ENCODE measurements around the gene XYLT1. TPM values are rescaled to one million over a fixed set of nuclear protein-coding genes. Genes with fewer than 3 reads are reported as not detected.

XYLT1 gene
- total and polyA plus RNA-seq, 2 of the 8 experiments (the other 6 are each of a cell fraction or from before 2014, with no cell fraction given), result 6.6 to 25.4 TPM

DNA sequence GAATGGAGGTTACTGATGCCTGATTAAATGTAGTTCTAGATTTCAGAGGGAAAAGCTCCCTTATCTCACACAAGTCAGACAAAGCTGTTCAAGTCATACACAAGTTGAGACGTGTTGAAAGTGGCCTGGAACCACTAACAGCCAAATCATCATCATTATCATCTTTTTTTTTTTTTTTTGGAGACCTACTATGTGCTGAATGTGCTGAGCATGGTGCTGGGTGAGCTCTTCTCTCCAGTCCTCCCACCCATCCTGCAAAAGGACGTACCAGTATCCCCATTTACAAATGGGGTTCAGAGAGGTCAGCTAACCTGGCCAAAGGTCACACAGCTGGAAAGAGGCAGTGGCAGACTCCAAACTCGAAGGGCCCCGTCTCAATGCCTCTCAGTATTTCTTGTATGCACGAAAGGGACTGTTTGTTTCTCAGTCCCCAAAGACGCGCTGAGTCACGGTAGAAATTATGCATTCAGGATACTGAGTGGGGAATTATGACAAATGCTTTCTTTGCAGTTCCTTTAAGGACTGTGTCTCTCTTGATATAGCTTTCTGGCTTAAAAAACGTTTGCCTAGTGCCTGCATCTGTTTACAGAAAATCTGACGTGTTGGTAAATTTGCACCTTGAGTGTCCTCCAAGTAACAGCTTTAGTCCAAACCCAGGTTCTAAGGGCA lies 235.5 kb downstream of the XYLT1 start:
- Histone ChIP-seq H2AK5ac (ENCODE audit: low read depth, low read length) (no peak overlapping the region), H3K27ac (ENCODE audit: low read depth, low read length) (no peak overlapping the region), H3K27me3 (replicated peaks in 1 of 4; ENCODE audit: control insufficient read depth in 3 of 4, extremely low read depth in 1 of 4, insufficient read depth in 3 of 4, low read length in 3 of 4) (no peaks in the 10 kb centered on the region), H3K14ac (ENCODE audit: insufficient read length) (no peak overlapping the region), H2BK15ac (ENCODE audit: low read length) (no peak overlapping the region), H3K4me2 (ENCODE audit: insufficient read depth in 1 of 2, low read depth in 2 of 2, low read length in 2 of 2) (no peak overlapping the region), H3K4me3 (ENCODE audit: extremely low read depth in 1 of 4, insufficient read depth in 2 of 4, low read depth in 3 of 4, low read length in 4 of 4) (no peak overlapping the region), H3K79me1 (ENCODE audit: low read depth, low read length) (no peaks in the 10 kb centered on the region), H4K8ac (ENCODE audit: extremely low read depth, insufficient read depth, low read length) (no peak overlapping the region), H3K9ac (replicated peaks in 1 of 4; ENCODE audit: extremely low read depth in 1 of 4, low read depth in 3 of 4, low read length in 3 of 4) (no peak overlapping the region), H3K36me3 (ENCODE audit: control insufficient read depth in 2 of 4, insufficient read depth in 4 of 4, low read length in 3 of 4) (no peaks in the 10 kb centered on the region), H4K20me1 (replicated peaks in 1 of 2; ENCODE audit: control insufficient read depth in 1 of 2, insufficient read depth in 2 of 2, low read length in 2 of 2) (peaks cover 0 to 3% of the 10 kb centered on the region in 2 experiments), H3K9me3 (ENCODE audit: insufficient read depth in 2 of 2, low read depth in 1 of 2, low read length in 1 of 2) (no peaks in the 10 kb centered on the region), H2BK120ac (replicated peaks; ENCODE audit: low read depth, low read length) (no peak overlapping the region), H3K79me2 (ENCODE audit: control insufficient read depth in 1 of 2, insufficient read depth in 2 of 2, low read length in 2 of 2) (no peaks in the 10 kb centered on the region), H3K23me2 (ENCODE audit: low read depth, low read length) (peaks cover 12% of the 10 kb centered on the region; the same call in 1 of the 2 replicates), H2BK5ac (ENCODE audit: low read depth, low read length) (no peak overlapping the region), H4K91ac (replicated peaks; ENCODE audit: insufficient read length, low read length) (no peak overlapping the region), H3K4ac (replicated peaks; ENCODE audit: insufficient read length, low read depth, low read length) (no peak overlapping the region), H2BK20ac (ENCODE audit: low read length) (no peak overlapping the region), H3K18ac (ENCODE audit: extremely low read depth, low read length) (no peak overlapping the region), H2AFZ (ENCODE audit: low read length) (no peak overlapping the region), H3K4me1 (replicated peaks in 1 of 4; ENCODE audit: control insufficient read depth in 3 of 4, insufficient read depth in 4 of 4, low read length in 3 of 4) (no peaks in the 10 kb centered on the region), H2BK12ac (ENCODE audit: low read depth, low read length) (no peak overlapping the region), H4K5ac (ENCODE audit: insufficient read length, low read depth, low read length) (no peak overlapping the region), H3K56ac (replicated peaks; ENCODE audit: insufficient read length, low read depth, low read length) (no peak overlapping the region), H3K23ac (ENCODE audit: insufficient read length) (no peak overlapping the region)
- ChIA-PET POLR2A (ENCODE audit: partially characterized antibody) (no interaction called here), CTCF (ENCODE audit: partially characterized antibody) (interaction anchor here (0.6 to 1.2 kb wide), 4 partner anchors 8 to 233 kb away, joined by 3 to 4 read pairs (median 3); no protein-coding TSS in a partner anchor)
- WGBS, 2 experiments (ENCODE audit: extremely low coverage in 1 of 2, insufficient coverage in 1 of 2, insufficient read length in 1 of 2, insufficient replicate concordance in 2 of 2, low coverage in 1 of 2, low lambda C conversion rate in 2 of 2, missing lambda C conversion rate in 1 of 2), result 87% methylated on average over 10 of the region's 10 CpGs; no CpG with 5 or more reads in 1 of the 2 experiments
- TF ChIP-seq RNF2 (IDR thresholded peaks at IDR 0.05; ENCODE audit: borderline replicate concordance, low read depth, low read length, missing control alignments, poor library complexity, severe bottlenecking) (no peak), KDM5A (IDR thresholded peaks at IDR 0.05; ENCODE audit: low read length) (no peak), BRCA1 (IDR thresholded peaks at IDR 0.05; ENCODE audit: low read depth, low read length) (no peak), CTBP2 (IDR thresholded peaks at IDR 0.05; ENCODE audit: borderline replicate concordance, insufficient read depth, insufficient read length, low read length) (no peak), MAFK (IDR thresholded peaks at IDR 0.05; ENCODE audit: low read depth, low read length) (no peak), SP1 (IDR thresholded peaks at IDR 0.05; ENCODE audit: low read depth, low read length) (no peak), ZNF274 (IDR thresholded peaks at IDR 0.05; ENCODE audit: borderline replicate concordance, extremely low read depth, low read length) (no peak), RFX5 (IDR thresholded peaks at IDR 0.05; ENCODE audit: borderline replicate concordance, low read depth, low read length) (no peak), TCF12 (IDR thresholded peaks at IDR 0.05; ENCODE audit: low read depth, low read length) (no peak), POU5F1 (IDR thresholded peaks at IDR 0.05; ENCODE audit: low read depth, low read length) (no peak), HDAC2 (IDR thresholded peaks at IDR 0.05; ENCODE audit: borderline replicate concordance in 1 of 2, low read depth in 2 of 2, low read length in 2 of 2) (no peak)
- TF ChIP-seq, protein P1, sequence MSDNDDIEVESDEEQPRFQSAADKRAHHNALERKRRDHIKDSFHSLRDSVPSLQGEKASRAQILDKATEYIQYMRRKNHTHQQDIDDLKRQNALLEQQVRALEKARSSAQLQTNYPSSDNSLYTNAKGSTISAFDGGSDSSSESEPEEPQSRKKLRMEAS (IDR thresholded peaks at IDR 0.05), result no peak
- DNase-seq (ENCODE audit: low read depth in 1 of 2, low spot score in 2 of 2) (no peak), FAIRE-seq (no peak)

Measured in H1 (cell line).